OCI-LY7 (cell line): Measurements from ENCODE around the gene ADGRF3. TPM values are rescaled to one million over a fixed set of nuclear protein-coding genes. Genes with fewer than 3 reads are reported as not detected.

Source experiments
- BruUV-seq: library from RNA; stranded (reverse); fragments of 400-500 nt; replicated peaks from 2 replicates; lab custom pipeline; 2021; lab: Mats Ljungman, UMichigan
- CTCF ChIA-PET: fragments of 300-600 bp; sonication (Branson Sonifier 250); formaldehyde crosslinking; loops from one replicate; lab custom pipeline; 2022; ENCODE audit warnings: antibody characterized with exemption; ENCODE audit not compliant: unreplicated experiment; lab: Charles Lee
- POLR2A ChIA-PET: fragments of 300-600 bp; sonication (Branson Sonifier 250); formaldehyde crosslinking; loops from one replicate; lab custom pipeline; 2022; ENCODE audit warnings: antibody characterized with exemption; lab: Charles Lee
- DNase-seq: peaks from one replicate; pipeline ENCODE4 v3.0.0-alpha.2; 2015; ENCODE audit warnings: low spot score
- H2AFZ ChIP-seq: fragments of 200-600 bp; sonication (generic), shearing (Covaris generic); 2 replicates; pipeline ENCODE4 v1.6.1; 2014; ENCODE audit warnings: mild to moderate bottlenecking, antibody characterized with exemption, low read length, moderate library complexity
- H3K27ac ChIP-seq: fragments of 200-600 bp; sonication (generic); 2 replicates; pipeline ENCODE4 v1.5.1; 2014; ENCODE audit warnings: mixed run types, low read depth, mild to moderate bottlenecking, moderate library complexity, low read length, inconsistent platforms; ENCODE audit not compliant: poor library complexity, severe bottlenecking
- H3K36me3 ChIP-seq: fragments of 200-600 bp; sonication (generic); 2 replicates; pipeline ENCODE4 v1.6.1; 2014; ENCODE audit warnings: mild to moderate bottlenecking, antibody characterized with exemption, low read length, moderate library complexity, mixed read lengths; ENCODE audit not compliant: insufficient read depth
- H3K4me1 ChIP-seq: fragments of 200-600 bp; sonication (generic); 2 replicates; pipeline ENCODE4 v1.5.1; 2014; ENCODE audit warnings: mild to moderate bottlenecking, low read length; ENCODE audit not compliant: insufficient read depth, poor library complexity, severe bottlenecking
- H3K4me2 ChIP-seq: fragments of 200-600 bp; sonication (generic); 2 replicates; pipeline ENCODE4 v1.6.1; 2014; ENCODE audit warnings: mild to moderate bottlenecking, low read length
- H3K4me3 ChIP-seq: fragments of 200-600 bp; sonication (generic); 2 replicates; pipeline ENCODE4 v1.5.1; 2014; ENCODE audit warnings: mild to moderate bottlenecking, low read depth, low read length; ENCODE audit not compliant: poor library complexity, severe bottlenecking
- H3K79me2 ChIP-seq: fragments of 200-600 bp; sonication (generic); 2 replicates; pipeline ENCODE4 v1.6.1; 2016; ENCODE audit warnings: low read depth, mild to moderate bottlenecking, low read length, moderate library complexity, mixed read lengths; ENCODE audit not compliant: insufficient read depth
- H3K9me2 ChIP-seq: fragments of 200-600 bp; sonication (generic); 2 replicates; pipeline ENCODE4 v1.6.1; 2016; ENCODE audit warnings: mild to moderate bottlenecking, low read length, mixed read lengths; ENCODE audit not compliant: insufficient read depth
- H3K9me3 ChIP-seq: fragments of 200-600 bp; sonication (generic); 2 replicates; pipeline ENCODE4 v1.6.1; 2014; ENCODE audit warnings: mild to moderate bottlenecking, mixed run types, low read length, mixed read lengths
- H4K20me1 ChIP-seq: fragments of 200-600 bp; sonication (generic); 2 replicates; pipeline ENCODE4 v1.6.1; 2014; ENCODE audit warnings: mild to moderate bottlenecking, antibody characterized with exemption, low read length, moderate library complexity, mixed read lengths; ENCODE audit not compliant: insufficient read depth
- EZH2phosphoT487 ChIP-seq: fragments of 200-600 bp; sonication (generic); IDR thresholded peaks from 2 replicates; pipeline ENCODE4 v1.6.1; 2018; ENCODE audit warnings: low read depth, borderline replicate concordance, mild to moderate bottlenecking, mixed run types, antibody characterized with exemption, low read length, moderate library complexity, mixed read lengths
- intact Hi-C: fragments of 100-400 bp; cut with micrococcal nuclease; formaldehyde crosslinking; loops from one replicate; pipeline ENCODE4 v1.10.0; 2022; ENCODE audit not compliant: unreplicated experiment
- total RNA-seq, 2 experiments: library from RNA; depleted of rRNA in 1 of 2; stranded (reverse); fragments of >200 nt in 1 of 2; shearing (Covaris generic) in 1 of 2; gene quantifications; 2 replicates each; pipeline ENCODE4 v1.2.3, GENCODE V29; 2014 to 2022
- TF ChIP-seq, protein P1 (sequence below): fragments of 200-600 bp; sonication (generic); conservative IDR thresholded peaks from 2 replicates; pipeline ENCODE4 v1.5.1; 2014; ENCODE audit warnings: mild to moderate bottlenecking, antibody characterized with exemption, low read length, moderate library complexity, mixed read lengths

ADGRF3 gene
- total RNA-seq, 2 experiments from 2014 or later, result 3.8 to 4.7 TPM

GRCh38 chr2:26295511-26295910 lies 51.1 kb downstream of the ADGRF3 start:
- Histone ChIP-seq H3K4me3 (no peak overlapping the region), H3K36me3 (no peaks in the 10 kb centered on the region), H3K79me2 (no peaks in the 10 kb centered on the region), H3K9me3 (no peaks in the 10 kb centered on the region), H3K9me2 (no peaks in the 10 kb centered on the region), H3K27ac (no peak overlapping the region), H2AFZ (no peak overlapping the region), H4K20me1 (no peaks in the 10 kb centered on the region), H3K4me1 (peaks cover 8% of the 10 kb centered on the region), H3K4me2 (no peak overlapping the region)
- ChIA-PET CTCF (no interaction called here), POLR2A (no interaction called here)
- TF ChIP-seq EZH2phosphoT487, result no peak
- TF ChIP-seq, protein P1, sequence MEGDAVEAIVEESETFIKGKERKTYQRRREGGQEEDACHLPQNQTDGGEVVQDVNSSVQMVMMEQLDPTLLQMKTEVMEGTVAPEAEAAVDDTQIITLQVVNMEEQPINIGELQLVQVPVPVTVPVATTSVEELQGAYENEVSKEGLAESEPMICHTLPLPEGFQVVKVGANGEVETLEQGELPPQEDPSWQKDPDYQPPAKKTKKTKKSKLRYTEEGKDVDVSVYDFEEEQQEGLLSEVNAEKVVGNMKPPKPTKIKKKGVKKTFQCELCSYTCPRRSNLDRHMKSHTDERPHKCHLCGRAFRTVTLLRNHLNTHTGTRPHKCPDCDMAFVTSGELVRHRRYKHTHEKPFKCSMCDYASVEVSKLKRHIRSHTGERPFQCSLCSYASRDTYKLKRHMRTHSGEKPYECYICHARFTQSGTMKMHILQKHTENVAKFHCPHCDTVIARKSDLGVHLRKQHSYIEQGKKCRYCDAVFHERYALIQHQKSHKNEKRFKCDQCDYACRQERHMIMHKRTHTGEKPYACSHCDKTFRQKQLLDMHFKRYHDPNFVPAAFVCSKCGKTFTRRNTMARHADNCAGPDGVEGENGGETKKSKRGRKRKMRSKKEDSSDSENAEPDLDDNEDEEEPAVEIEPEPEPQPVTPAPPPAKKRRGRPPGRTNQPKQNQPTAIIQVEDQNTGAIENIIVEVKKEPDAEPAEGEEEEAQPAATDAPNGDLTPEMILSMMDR, result no peak
- no TSS peak for BruUV-seq
- intact Hi-C loops, result no loop called here
- no peak for DNase-seq

- no peak for DNase-seq
- no TSS peak for BruUV-seq
- Histone ChIP-seq H3K4me1 (no peaks in the 10 kb centered on the region), H3K9me2 (no peaks in the 10 kb centered on the region), H3K27ac (no peak overlapping the region), H3K4me2 (no peak overlapping the region), H3K36me3 (peaks cover 3% of the 10 kb centered on the region; the same call in 1 of the 2 replicates), H2AFZ (no peak overlapping the region), H3K4me3 (no peak overlapping the region), H3K79me2 (no peaks in the 10 kb centered on the region), H4K20me1 (no peaks in the 10 kb centered on the region), H3K9me3 (no peaks in the 10 kb centered on the region)
- no peak for TF ChIP-seq EZH2phosphoT487
- TF ChIP-seq, protein P1, result no peak
- POLR2A ChIA-PET, result no interaction called here
- intact Hi-C loops, result no loop called here
- CTCF ChIA-PET, result no interaction called here
Observed at GRCh38 chr2:26292646-26293045, 53.9 kb downstream of the ADGRF3 start.

- no TSS peak for BruUV-seq
Observed at GRCh38 chr2:26290001-26290400, 56.6 kb downstream of the ADGRF3 start.

More at GRCh38 chr2:26290001-26290400, 56.6 kb downstream of the ADGRF3 start:
- H3K9me2 ChIP-seq, result no peaks in the 10 kb centered on the region
- no peaks in the 10 kb centered on the region for H3K9me3 ChIP-seq
- no peak for TF ChIP-seq EZH2phosphoT487
- TF ChIP-seq, protein P1, result no peak
- CTCF ChIA-PET, result no interaction called here
- H3K4me2 ChIP-seq, result no peak overlapping the region
- H3K27ac ChIP-seq, result no peak overlapping the region
- POLR2A ChIA-PET, result no interaction called here
- H2AFZ ChIP-seq, result no peak overlapping the region
- peaks cover 22% of the 10 kb centered on the region for H3K36me3 ChIP-seq
- no peak overlapping the region for H3K4me3 ChIP-seq
- no peaks in the 10 kb centered on the region for H3K4me1 ChIP-seq
- intact Hi-C loops, result no loop called here
- no peaks in the 10 kb centered on the region for H3K79me2 ChIP-seq
- no peak for DNase-seq
- no peaks in the 10 kb centered on the region for H4K20me1 ChIP-seq
